ENCODE measurements around the gene UROC1.

- TF ChIP-seq FOXP2 (optimal IDR thresholded peaks at IDR 0.05; ENCODE audit: control extremely low read depth, extremely low read length, insufficient read depth) = no peak
- TF ChIP-seq EZH2 (IDR thresholded peaks at IDR 0.05) = no peak
- TF ChIP-seq POLR2AphosphoS5 (IDR thresholded peaks at IDR 0.05; ENCODE audit: borderline replicate concordance, low read depth, low read length) = no peak
Observed at GRCh38 chr3:126515066-126515706, 2.4 kb downstream of the UROC1 start.

Data from SK-N-MC (cell line).